GM18519 (cell line): ENCODE measurements around the gene TRIM10.
"Not testable (repeated sequence)": the region's sequence is repeated elsewhere in the genome, so short reads cannot be mapped to it uniquely, and the experiment has no call there.

Experiments
- ATAC-seq: cut with Tn5 transposase; IDR thresholded peaks from one replicate; pipeline ENCODE4 v1.9.1; 2021; ENCODE audit warnings: mild to moderate bottlenecking, moderate library complexity; ENCODE audit not compliant: unreplicated experiment, low FRiP score

TRIM10 gene

DNA sequence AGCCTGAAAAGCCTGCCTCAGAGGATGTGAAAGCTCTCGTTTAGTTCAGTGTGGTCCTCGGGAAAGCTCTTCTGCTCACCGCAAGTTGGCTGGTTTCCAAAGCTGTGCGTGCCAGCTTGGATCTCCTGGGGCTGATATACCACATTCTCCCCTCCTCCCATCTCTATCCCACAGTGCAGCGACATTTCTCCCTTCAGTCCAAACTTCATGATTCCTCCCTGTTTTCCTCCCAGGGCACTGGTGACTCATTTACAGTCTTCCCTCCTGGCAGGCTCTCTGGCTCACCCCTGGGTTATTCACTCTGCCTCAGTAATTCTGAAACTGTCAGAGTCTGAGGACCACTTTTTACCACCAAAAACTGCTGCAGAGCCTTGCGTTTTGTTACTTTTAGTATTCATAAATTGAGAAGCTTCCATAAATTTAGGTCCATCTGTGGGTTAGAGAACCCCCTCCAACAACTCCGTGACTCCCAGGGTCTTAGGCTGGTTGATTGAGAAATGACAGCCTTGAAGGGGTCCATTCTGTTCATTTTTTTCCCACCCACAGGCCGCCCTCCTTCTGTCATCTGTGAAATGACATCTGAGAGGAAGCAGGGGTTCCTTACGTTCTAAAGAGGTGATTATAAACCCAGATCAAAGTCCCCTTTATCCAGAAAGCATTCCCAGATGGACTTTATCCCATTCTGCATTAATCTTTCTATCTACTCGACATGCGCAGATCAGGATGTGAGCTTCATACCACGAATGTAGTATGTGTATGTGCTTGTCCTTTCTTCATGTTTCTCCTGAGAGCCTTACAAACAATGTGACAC, 6.1 kb downstream of the TRIM10 start:
- no peak for ATAC-seq

DNA sequence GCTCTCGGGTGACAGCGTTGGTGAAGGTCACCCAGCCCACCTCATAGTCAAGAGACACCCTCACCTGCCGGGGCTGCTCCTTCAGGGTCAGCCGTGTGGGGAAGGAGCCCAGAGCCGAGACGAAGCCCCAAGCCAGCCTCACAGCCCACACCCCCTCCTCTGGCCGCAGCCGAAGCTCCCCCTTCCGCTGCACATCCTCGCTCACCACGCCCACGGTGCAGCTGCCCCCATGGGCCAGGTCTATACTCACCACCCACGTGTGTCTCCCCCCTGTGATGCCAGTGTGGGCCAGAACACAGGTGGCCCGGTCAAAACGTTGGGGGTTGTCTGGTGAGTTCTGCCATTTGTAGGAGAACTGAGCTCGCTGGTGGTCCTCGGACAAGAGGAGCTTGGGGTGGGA, 7.0 kb downstream of the TRIM10 start:
- ATAC-seq, result no peak

DNA sequence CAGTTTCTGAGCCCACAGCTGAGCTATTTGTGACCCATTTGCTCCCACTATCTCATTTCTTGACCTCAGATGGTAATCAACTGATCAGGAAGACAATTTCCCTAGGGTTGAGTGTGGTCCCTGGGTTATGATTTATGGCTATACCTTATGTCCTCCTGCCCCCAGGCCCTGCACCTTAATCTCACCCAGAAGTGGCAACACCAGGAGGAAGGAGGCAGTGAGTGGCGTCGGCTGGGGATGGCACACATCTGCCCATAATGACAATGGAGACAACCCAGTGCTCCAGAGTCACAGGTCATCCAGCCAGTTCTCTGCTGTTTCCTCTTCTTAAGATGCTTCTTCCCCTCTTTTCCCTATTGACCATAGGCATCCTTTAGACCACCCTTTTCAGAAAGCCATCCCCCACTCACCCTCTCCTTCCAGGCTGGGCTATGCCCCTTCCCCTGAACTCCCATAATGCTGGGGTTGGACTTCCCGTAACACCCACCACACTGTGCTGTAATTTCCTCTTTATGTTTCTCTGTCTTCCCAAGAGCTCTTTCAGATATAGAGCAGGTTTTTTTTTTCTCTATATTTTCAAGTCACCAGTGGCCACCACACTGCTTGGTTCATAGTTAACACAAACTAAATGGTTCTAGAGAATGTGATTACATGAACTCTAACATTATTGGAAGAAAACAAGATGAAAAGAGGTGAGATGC, 8.0 kb downstream of the TRIM10 start:
- no peak for ATAC-seq

DNA sequence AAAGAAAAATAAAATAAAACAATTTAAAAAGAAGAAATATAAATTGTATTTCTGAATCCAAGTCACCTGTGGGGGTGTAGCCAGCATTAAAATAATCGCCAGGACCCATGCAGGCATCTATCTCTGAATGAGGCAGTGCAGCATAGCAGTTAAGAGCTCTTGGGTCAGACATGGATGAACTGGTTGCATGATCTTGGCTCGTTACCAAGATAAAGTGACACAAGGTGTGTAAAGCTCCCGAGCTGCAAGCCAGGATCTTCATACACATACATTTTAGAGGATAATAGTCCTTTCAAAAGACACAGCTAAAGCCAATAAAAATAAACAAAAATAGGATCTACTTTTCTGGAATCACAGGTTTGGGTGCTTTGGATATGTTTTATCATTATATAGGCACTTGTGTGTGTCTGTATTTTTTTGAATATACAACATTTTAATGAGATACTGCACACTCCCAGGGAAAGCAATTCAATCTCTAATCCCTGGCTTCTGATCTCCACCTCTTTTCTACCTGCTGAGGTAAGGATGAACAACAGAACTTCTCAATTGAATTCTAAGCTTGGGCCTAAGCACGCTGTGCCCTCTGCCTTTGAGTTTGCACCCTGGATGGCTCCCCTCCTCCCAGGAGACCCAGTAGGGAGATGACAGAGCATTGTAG, 8.9 kb downstream of the TRIM10 start:
- ATAC-seq, result no peak

DNA sequence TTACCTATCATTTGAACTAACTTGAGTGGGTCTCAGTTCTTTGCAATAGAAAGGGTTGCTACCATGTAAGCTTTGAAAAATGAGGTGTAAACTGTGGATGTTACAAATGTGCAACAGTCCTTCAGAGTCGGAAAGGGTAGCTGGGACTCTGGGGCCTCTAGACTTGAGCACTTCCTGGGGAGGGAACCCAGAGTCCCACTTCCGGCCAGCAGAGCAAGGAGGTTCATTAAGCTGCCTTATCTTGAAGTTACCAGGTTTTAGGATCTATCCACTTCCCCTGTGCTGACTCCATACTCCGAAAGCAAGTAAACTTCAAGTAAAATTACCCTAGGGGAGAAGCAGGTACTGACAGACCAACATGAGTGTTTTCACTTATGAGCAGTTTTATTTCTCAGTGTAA, 9.4 kb downstream of the TRIM10 start:
- no peak for ATAC-seq

DNA sequence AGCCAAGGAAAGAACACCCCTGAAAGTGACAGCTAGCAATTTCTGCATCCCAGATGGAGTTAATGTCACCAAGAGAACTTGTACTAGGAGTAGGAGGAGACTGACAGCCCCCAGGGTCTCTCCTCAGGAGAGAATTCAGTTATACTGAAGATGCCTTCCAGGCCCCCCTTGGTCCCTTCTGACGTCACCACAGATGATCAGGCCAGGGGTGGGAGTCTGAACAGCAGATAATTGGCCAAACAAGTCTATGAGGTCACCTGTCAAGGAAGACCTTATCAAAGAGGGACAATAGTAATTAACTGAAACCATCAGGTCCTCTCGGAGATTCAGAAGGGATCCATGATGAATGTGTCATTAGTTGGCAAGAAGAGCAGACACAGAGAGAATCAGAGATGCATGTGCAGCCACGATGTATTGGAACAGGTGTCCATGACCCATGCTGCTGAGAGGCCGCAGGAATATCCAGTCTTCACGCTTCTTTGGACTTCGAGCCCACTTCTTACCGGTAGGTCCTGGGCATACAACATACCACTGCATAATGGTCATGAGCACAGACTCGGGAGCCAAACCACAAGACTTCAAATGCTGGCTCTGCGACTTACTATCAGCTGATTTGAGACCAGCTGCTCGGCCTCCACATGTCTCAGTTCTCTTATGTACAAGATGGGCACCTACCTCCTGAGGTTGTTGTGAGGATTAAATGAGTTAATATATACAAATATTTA, 10.2 kb downstream of the TRIM10 start:
- ATAC-seq, result no peak

DNA sequence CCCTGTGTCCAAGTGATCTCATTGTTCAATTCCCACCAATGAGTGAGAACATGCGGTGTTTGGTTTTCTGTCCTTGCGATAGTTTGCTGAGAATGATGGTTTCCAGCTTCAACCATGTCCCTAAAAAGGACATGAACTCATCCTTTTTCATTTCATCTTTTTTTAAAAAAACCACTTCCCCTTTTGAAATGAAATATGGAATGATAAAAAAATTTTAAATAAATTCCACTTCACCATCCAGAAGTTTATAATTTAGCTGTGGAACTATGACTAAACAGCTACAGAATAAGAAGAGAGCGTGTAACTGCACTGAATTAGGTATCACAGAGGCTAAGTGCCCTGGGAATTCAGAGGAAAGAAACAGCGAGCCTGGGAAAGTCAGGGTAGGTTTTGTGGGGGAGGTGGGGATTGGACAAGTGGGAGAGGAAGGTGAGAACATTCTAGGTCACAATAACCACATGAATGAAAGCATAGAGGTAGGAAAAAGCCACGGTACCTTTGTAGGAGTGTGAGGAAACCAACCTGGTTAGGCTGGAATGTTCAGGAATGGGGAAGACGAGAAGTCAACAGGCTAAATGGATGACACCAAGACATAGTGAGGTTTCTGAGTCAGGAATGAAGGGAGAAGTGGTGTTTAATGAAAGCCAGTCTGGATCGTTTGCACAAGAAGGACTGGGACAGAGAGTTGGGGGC, 11.0 kb downstream of the TRIM10 start:
- ATAC-seq, result no peak

DNA sequence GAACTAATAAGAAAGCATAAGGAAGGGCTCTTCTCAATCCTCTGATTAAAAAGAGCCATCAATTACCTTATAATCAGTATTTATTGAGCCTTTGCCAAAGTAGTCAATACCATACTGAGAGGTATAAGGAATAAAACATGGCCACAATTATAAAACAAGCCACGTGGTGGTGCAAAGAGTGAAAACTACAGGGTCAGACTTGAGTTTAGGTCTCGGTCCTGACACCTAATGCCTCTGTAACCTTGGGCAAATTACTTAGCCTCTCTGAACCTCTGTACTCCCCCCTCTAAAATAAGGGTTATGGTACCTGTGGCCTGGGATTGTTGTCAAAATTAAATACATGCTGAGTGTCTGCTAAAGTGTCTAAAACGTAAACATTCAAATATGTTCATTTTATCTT, 11.8 kb downstream of the TRIM10 start:
- no peak for ATAC-seq

DNA sequence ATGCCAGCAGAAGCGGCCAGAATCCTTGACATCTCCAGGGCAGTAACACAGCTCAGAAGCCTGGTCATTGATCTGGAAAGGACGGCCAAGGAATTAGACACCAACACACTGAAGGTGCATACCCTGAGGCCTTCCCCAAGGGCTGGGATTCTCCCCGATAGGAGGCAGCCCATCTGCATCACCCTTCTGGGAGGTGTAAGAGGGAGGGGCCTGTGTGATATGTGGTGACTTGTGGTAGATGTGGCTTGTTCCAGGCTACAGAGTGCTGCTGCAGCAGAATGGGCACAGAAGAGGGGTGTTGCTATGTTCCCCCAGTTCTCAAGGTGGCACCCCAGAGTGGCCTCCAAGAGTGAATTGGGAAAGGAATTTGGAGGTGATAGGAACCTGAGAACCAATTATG, 13.9 kb downstream of the TRIM10 start:
- ATAC-seq, result no peak

DNA sequence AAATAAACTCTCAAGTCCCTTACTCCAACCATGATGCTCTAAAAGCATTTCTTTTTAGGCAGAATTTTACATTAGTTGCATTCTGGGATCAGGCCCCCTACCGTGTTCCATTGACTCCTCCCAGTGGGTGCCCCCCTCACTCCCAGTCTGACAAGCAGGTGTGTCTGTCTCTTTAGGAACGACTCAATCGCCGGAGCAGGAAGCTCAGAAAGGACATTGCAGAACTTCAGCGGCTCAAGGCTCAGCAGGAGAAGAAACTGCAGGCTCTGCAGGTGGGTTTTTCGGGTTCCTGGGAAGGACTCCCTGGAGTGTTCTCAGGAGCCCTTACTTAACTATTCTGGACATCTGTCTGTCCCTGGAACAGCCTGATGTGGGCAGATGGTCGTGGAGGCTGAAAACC, 15.2 kb downstream of the TRIM10 start:
- no peak for ATAC-seq

DNA sequence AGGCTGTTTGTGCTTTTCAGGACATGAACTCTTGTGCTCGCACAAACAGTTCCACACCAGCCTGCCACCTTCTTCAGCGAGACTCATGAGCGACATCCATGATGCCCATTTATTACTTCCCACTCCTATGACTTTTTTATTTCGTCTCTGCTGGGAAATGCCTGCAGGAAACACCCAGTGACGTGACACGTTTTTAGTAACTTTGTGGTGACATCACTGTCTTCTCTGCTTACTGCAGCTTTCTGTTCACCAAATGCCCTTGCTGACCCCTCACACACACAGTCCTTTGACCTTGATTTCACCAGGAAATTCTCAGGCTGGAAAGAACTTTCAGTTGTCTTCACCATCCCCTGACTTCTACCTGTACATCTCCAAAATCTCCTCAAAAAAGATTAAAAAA, 16.2 kb downstream of the TRIM10 start:
- no peak for ATAC-seq

DNA sequence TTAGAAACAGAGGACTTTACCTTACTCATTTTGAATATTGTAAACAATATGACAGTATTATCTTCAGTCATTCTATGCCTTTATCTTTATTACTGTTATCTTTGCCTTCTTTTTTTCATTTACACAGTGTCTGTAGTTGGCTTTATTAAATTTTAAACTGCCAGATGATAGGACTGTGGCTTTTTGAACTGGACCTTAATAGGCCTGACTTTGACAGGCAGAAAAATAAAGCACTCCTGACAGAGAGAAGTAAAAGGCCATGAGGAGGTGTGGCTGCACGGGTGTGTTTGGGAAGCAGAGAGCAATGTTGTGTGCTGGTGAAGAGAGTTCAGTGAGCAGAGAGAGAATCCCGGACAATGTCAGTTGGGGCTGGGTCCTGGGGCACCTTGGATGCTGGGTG, 17.2 kb downstream of the TRIM10 start:
- ATAC-seq, result no peak

DNA sequence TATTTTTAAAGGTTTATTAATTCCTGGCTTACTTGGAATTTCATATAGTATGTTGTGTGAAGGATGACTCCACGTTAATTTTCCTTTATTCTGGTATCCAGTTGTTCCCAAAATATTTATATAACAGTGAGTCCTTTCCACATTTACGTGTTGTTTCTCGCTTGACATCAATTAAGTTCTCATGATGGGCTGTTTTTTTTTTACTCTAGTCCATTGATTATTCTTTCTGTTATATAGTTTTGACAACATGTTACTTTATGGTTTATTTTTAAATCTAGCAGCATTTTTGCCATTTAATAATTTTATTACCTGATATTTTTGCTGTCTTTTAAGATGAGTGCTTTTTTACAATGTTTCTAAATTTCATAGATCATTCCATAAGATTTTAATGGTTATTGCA, 18.3 kb downstream of the TRIM10 start:
- ATAC-seq, result no peak

DNA sequence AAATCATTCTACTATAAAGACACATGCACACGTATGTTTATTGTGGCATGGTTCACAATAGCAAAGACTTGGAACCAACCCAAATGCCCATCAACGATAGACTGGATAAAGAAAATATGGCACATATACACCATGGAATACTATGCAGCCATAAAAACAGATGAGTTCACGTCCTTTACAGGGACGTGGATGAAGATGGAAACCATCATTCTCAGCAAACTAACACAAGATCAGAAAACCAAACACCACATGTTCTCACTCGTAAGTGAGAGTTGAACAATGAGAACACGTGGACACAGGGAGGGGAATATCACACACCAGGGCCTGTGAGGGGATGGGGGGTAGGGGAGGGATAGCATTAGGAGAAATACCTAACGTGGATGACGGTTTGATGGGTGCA, 20.8 kb downstream of the TRIM10 start:
- ATAC-seq, result not testable (repeated sequence)

DNA sequence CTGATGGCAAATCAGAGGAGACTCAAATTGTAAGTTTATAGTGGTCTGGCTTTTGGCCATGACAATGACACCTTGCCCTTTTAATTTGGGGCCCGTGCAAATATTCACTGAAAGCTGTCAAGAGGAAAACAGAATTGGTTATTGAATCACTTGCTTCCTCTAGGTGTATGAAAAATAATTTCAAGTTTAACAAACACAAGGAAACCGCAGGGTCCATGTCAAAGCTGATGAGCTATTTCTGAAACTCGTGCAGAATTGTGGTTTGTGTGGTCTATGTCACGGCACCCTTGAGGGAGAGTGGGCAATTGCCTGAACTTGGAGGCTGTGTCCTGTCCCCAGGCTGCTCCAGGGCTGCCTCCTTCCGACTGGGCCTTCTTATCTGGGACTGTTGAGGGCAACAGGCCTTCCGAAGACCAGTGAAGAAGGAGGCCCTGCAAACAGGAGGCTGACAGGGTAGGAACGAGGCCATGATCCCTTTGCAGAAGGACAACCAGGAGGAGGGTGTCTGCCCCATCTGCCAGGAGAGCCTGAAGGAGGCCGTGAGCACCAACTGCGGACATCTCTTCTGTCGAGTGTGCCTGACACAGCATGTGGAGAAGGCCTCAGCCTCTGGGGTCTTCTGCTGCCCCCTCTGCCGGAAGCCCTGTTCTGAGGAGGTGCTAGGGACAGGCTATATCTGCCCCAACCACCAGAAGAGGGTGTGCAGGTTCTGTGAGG, 24.3 kb downstream of the TRIM10 start:
- no peak for ATAC-seq

DNA sequence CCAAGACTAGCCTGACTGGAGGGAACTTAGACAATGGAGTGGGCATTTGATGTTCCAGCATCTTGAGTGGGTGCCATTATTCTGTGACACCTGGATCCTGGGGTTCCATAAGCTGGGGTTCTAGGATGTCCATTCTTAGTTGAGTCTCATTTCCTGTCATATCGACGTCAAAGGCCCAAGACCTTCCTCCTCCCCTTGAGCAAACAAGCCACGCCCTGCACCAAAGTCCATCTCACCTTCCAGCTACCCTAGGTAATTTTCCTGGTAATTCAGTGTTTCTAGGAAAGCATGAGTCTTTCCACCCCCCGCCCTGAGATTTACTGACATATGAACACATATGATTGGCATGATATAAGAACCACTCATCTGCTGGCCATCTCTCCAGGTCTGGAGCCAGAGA, 25.3 kb downstream of the TRIM10 start, which contains the start of gene TRIM40:
TRIM40 (plus strand) TSS at position 384 of the 400 bp plus-strand sequence. CDS start 897 bp downstream, outside the sequence.
- no peak for ATAC-seq

DNA sequence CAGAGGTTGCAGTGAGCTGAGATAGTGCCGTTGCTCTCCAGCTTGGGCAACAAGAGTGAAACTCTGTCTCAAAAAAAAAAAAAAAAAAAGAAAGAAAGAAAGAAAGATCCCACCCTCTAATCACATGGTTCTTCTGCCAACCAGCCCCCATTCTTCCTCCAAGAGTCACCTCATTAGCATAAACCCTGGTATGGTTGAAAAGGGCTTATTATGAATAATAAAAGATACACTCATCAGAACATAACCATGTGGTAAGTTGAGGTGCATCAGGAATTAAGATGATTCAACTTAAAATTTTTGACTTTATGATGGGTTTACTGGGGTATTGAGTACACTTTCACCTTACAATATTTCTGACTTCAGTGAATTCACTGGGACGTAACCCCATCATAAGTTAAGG, 25.9 kb downstream of the TRIM10 start:
- no peak for ATAC-seq

DNA sequence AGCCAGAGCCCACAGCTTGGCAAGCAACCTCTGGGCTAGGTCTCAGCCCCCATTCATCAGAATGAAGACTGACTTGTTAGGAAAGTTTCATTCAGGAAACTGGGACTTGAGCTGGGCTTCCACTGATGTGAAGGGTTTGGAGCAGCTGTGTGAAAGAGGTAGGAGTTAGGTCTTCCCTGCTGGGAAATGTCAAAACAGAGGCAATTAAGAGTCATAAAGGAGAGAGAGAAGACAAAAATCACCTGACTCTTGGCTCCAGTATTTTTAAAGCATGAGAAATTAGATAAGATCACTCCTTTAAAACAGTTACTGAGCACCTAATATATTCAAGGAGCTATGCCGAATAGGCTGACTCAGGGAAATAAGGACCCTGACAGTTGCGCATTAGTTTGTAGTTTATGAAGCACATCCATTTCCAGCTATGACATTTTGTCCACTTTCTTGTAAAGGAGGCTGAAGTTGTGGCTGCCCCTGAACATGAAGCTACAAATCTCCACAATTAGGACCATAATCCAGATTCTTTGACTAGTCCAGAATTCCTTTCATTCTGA, 29.0 kb downstream of the TRIM10 start:
- no peak for ATAC-seq
